Measurements from ENCODE around the gene ITFG1. TPM values are rescaled to one million over a fixed set of nuclear protein-coding genes. Genes with fewer than 3 reads are reported as not detected.
"Not testable (repeated sequence)": the region's sequence is repeated elsewhere in the genome, so short reads cannot be mapped to it uniquely, and the experiment has no call there.

The ITFG1 gene
- total RNA-seq, 2 experiments from 2014 or later = 33.7 to 37.9 TPM

DNA sequence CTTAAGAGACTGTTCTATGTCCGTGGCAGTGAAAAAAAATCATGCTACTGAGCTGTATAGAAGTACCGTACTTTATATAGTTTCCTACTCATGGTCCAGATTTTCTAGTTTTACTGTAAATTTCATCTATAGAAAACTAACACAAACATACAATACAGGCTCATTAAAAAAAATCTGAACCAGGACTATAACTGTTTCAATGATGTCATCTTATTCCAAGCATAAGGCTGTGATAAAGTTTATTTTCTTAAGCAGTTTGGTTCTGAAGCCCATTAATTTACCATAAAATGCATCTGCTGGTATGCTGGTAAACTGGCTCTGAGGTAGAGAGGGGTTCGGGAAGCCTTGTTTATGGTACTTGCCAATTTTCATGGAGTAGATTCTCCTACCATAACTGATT, 300.4 kb downstream of the ITFG1 start:
- H4K20me1 ChIP-seq (ENCODE audit: insufficient read depth, low read length) = no peaks in the 10 kb centered on the region
- DNase-seq (ENCODE audit: low spot score) = no peak
- ChIA-PET POLR2A (interaction anchor here (0.8 kb wide), 1 partner anchor 39 kb away, joined by 5 read pairs; no protein-coding TSS in a partner anchor), CTCF (ENCODE audit: unreplicated experiment) (no interaction called here)
- H3K9me2 ChIP-seq (ENCODE audit: insufficient read depth, low read length) = no peaks in the 10 kb centered on the region
- H3K9me3 ChIP-seq (ENCODE audit: low read length) = no peaks in the 10 kb centered on the region
- no peak overlapping the region for H2AFZ ChIP-seq (ENCODE audit: low read length)
- no peak overlapping the region for H3K4me2 ChIP-seq (ENCODE audit: low read length)
- H3K79me2 ChIP-seq (ENCODE audit: insufficient read depth, low read depth, low read length) = no peaks in the 10 kb centered on the region
- TF ChIP-seq, protein P1, sequence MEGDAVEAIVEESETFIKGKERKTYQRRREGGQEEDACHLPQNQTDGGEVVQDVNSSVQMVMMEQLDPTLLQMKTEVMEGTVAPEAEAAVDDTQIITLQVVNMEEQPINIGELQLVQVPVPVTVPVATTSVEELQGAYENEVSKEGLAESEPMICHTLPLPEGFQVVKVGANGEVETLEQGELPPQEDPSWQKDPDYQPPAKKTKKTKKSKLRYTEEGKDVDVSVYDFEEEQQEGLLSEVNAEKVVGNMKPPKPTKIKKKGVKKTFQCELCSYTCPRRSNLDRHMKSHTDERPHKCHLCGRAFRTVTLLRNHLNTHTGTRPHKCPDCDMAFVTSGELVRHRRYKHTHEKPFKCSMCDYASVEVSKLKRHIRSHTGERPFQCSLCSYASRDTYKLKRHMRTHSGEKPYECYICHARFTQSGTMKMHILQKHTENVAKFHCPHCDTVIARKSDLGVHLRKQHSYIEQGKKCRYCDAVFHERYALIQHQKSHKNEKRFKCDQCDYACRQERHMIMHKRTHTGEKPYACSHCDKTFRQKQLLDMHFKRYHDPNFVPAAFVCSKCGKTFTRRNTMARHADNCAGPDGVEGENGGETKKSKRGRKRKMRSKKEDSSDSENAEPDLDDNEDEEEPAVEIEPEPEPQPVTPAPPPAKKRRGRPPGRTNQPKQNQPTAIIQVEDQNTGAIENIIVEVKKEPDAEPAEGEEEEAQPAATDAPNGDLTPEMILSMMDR (conservative IDR thresholded peaks at IDR 0.05; ENCODE audit: low read length) = no peak
- TF ChIP-seq EZH2phosphoT487 (IDR thresholded peaks at IDR 0.05; ENCODE audit: borderline replicate concordance, low read depth, low read length) = no peak
- H3K27ac ChIP-seq (ENCODE audit: low read depth, low read length, poor library complexity, severe bottlenecking) = no peak overlapping the region
- peaks cover 4% of the 10 kb centered on the region; the same call in 1 of the 2 replicates for H3K36me3 ChIP-seq (ENCODE audit: insufficient read depth, low read length)
- no peaks in the 10 kb centered on the region for H3K4me1 ChIP-seq (ENCODE audit: insufficient read depth, low read length, poor library complexity, severe bottlenecking)
- no TSS peak for BruUV-seq (replicated peaks)
- intact Hi-C loops (cut with micrococcal nuclease; ENCODE audit: unreplicated experiment) = no loop called here
- H3K4me3 ChIP-seq (ENCODE audit: low read depth, low read length, poor library complexity, severe bottlenecking) = no peak overlapping the region

DNA sequence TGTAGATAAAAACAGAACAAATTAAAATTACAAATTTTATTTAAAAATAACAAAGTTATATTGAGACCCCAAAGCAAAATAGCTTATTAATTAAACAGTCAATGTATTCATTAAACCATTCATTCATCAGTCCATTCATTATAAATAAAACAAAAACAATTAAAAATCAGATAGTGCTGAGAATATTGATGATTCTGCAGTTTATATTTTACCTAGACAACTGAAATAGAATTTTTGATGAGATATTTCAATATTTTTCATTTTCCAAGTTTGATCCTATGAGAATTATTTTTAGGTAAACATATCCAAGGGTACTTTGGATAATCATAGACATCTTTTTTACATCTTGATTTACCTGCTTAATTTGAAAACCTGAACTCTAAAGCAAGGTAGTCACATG, 301.9 kb downstream of the ITFG1 start:
- no peaks in the 10 kb centered on the region for H3K9me2 ChIP-seq (ENCODE audit: insufficient read depth, low read length)
- H3K4me2 ChIP-seq (ENCODE audit: low read length) = no peak overlapping the region
- no peaks in the 10 kb centered on the region for H4K20me1 ChIP-seq (ENCODE audit: insufficient read depth, low read length)
- no TSS peak for BruUV-seq (replicated peaks)
- peaks cover 6% of the 10 kb centered on the region for H3K36me3 ChIP-seq (ENCODE audit: insufficient read depth, low read length)
- CTCF ChIA-PET (ENCODE audit: unreplicated experiment) = interaction anchor here (0.5 kb wide), 1 partner anchor 9 kb away, joined by 3 read pairs; no protein-coding TSS in a partner anchor
- no peak for TF ChIP-seq EZH2phosphoT487 (IDR thresholded peaks at IDR 0.05; ENCODE audit: borderline replicate concordance, low read depth, low read length)
- TF ChIP-seq, protein P1 (conservative IDR thresholded peaks at IDR 0.05; ENCODE audit: low read length) = no peak
- H3K9me3 ChIP-seq (ENCODE audit: low read length) = no peaks in the 10 kb centered on the region
- POLR2A ChIA-PET = interaction anchor here (0.6 to 1.0 kb wide), 3 partner anchors 9 to 204 kb away, joined by 3 read pairs; no protein-coding TSS in a partner anchor
- H3K4me1 ChIP-seq (ENCODE audit: insufficient read depth, low read length, poor library complexity, severe bottlenecking) = no peaks in the 10 kb centered on the region
- no peak overlapping the region for H3K27ac ChIP-seq (ENCODE audit: low read depth, low read length, poor library complexity, severe bottlenecking)
- DNase-seq (ENCODE audit: low spot score) = no peak
- intact Hi-C loops (cut with micrococcal nuclease; ENCODE audit: unreplicated experiment) = no loop called here
- H2AFZ ChIP-seq (ENCODE audit: low read length) = no peak overlapping the region
- no peaks in the 10 kb centered on the region for H3K79me2 ChIP-seq (ENCODE audit: insufficient read depth, low read depth, low read length)
- no peak overlapping the region for H3K4me3 ChIP-seq (ENCODE audit: low read depth, low read length, poor library complexity, severe bottlenecking)

DNA sequence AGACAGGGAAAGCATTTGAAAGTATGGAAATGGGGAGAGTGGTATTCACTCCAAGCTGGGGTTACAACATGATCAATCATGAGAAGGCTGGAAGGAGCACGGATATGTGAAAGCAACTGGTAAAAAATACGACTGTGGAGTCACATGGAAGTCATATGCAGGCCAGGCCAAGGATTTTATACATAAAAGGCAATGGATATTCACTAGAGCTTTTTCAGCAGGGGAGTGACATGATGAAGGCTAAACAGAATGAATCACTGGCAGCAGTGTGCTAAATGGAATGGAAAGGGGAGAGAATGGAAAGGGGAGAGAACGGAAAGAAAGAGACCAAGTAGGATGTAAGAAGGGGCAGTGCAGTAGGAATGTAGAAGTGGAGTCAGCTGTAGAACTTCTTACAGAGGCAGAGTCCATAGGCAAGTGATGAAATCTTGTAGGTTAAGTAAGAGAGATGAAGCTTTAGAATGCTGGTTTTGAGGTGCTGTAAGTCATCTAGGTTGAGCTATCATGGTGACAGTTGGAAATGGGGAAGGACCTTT, 304.1 kb downstream of the ITFG1 start:
- no TSS peak for BruUV-seq (replicated peaks)
- Histone ChIP-seq H3K9me2 (ENCODE audit: insufficient read depth, low read length) (no peaks in the 10 kb centered on the region), H3K4me1 (ENCODE audit: insufficient read depth, low read length, poor library complexity, severe bottlenecking) (no peaks in the 10 kb centered on the region), H3K36me3 (ENCODE audit: insufficient read depth, low read length) (peaks cover 23% of the 10 kb centered on the region), H4K20me1 (ENCODE audit: insufficient read depth, low read length) (no peaks in the 10 kb centered on the region), H3K27ac (ENCODE audit: low read depth, low read length, poor library complexity, severe bottlenecking) (no peak overlapping the region), H2AFZ (ENCODE audit: low read length) (no peak overlapping the region), H3K9me3 (ENCODE audit: low read length) (no peaks in the 10 kb centered on the region), H3K4me3 (ENCODE audit: low read depth, low read length, poor library complexity, severe bottlenecking) (no peak overlapping the region), H3K4me2 (ENCODE audit: low read length) (no peak overlapping the region), H3K79me2 (ENCODE audit: insufficient read depth, low read depth, low read length) (no peaks in the 10 kb centered on the region)
- ChIA-PET CTCF (ENCODE audit: unreplicated experiment) (no interaction called here), POLR2A (interaction anchor here (0.7 kb wide), 1 partner anchor 9 kb away, joined by 3 read pairs; no protein-coding TSS in a partner anchor)
- DNase-seq (ENCODE audit: low spot score) = no peak
- TF ChIP-seq, protein P1 (conservative IDR thresholded peaks at IDR 0.05; ENCODE audit: low read length) = no peak
- TF ChIP-seq EZH2phosphoT487 (IDR thresholded peaks at IDR 0.05; ENCODE audit: borderline replicate concordance, low read depth, low read length) = no peak
- intact Hi-C loops (cut with micrococcal nuclease; ENCODE audit: unreplicated experiment) = no loop called here

DNA sequence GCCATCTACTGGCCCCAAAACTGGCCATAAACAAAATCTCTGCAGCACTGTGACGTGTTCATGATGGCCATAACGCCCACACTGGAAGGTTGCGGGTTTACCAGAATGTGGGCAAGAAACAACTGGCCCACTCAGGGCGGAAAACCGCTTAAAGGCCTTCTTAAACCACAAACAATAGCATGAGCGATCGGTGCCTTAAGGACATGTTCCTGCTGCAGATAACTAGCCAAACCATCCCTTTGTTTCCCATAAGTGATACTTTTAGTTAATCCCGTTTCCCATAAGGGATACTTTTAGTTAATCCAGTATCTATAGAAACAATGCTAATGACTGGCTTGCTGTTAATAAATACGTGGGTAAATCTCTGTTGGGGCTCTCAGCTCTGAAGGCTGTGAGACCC, 308.4 kb downstream of the ITFG1 start:
- intact Hi-C loops (cut with micrococcal nuclease; ENCODE audit: unreplicated experiment); H4K20me1 ChIP-seq (ENCODE audit: insufficient read depth, low read length); H3K79me2 ChIP-seq (ENCODE audit: insufficient read depth, low read depth, low read length); H3K9me2 ChIP-seq (ENCODE audit: insufficient read depth, low read length); H3K9me3 ChIP-seq (ENCODE audit: low read length); H3K4me1 ChIP-seq (ENCODE audit: insufficient read depth, low read length, poor library complexity, severe bottlenecking); H3K27ac ChIP-seq (ENCODE audit: low read depth, low read length, poor library complexity, severe bottlenecking); DNase-seq (ENCODE audit: low spot score); POLR2A ChIA-PET; H3K4me3 ChIP-seq (ENCODE audit: low read depth, low read length, poor library complexity, severe bottlenecking); H2AFZ ChIP-seq (ENCODE audit: low read length); CTCF ChIA-PET (ENCODE audit: unreplicated experiment); H3K4me2 ChIP-seq (ENCODE audit: low read length); BruUV-seq (replicated peaks): not testable (repeated sequence)
- peaks cover 22% of the 10 kb centered on the region for H3K36me3 ChIP-seq (ENCODE audit: insufficient read depth, low read length)

Measured in OCI-LY7 (cell line).